GM19043 (cell line): ENCODE results near the gene CAPZB.
A peak's percentile ranks its signal among the peaks of the same experiment; 100 is the strongest.
"Not testable (repeated sequence)": the region's sequence is repeated elsewhere in the genome, so short reads cannot be mapped to it uniquely, and the experiment has no call there.

Experiments used
- ATAC-seq: cut with Tn5 transposase; IDR thresholded peaks from one replicate; pipeline ENCODE4 v1.9.1; 2021; ENCODE audit warnings: low read depth; ENCODE audit not compliant: unreplicated experiment

CAPZB gene

DNA sequence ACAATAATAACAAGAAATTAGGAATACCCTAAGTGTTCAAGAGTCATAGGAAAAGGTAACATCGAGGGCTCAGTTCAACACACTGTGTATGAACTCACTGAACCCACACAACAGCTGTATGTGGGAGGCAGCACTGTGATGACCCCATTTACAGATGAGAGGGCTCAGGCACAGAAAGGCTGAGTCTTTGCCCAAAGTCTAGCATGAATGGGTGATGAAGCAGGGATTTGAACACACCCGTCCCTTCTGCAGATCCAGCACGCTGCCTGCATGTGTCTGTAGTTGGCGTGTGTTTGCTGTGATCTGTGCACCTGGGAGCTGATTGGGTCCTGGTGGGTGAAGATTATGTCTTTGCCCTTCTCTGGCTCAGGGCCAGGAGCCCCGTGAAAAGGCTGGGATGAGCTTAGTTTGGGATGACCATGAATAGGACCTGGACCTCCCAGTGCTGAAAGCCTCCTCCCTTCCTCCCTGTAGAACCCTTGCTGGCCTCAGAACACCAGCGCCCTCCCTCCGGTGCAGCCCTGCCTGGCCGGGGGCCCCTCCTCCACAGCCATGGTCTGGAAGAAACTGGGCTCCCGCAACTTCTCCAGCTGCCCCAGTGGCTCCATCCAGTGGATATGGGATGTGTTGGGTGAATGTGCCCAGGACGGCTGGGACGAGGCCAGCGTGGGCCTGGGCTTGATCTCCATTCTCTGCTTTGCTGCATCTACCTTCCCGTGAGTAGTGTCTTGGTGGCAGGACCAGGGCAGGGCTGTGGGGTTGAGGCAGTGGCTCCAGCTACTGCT is 168.0 kb downstream of the CAPZB start:
- no peak for ATAC-seq

DNA sequence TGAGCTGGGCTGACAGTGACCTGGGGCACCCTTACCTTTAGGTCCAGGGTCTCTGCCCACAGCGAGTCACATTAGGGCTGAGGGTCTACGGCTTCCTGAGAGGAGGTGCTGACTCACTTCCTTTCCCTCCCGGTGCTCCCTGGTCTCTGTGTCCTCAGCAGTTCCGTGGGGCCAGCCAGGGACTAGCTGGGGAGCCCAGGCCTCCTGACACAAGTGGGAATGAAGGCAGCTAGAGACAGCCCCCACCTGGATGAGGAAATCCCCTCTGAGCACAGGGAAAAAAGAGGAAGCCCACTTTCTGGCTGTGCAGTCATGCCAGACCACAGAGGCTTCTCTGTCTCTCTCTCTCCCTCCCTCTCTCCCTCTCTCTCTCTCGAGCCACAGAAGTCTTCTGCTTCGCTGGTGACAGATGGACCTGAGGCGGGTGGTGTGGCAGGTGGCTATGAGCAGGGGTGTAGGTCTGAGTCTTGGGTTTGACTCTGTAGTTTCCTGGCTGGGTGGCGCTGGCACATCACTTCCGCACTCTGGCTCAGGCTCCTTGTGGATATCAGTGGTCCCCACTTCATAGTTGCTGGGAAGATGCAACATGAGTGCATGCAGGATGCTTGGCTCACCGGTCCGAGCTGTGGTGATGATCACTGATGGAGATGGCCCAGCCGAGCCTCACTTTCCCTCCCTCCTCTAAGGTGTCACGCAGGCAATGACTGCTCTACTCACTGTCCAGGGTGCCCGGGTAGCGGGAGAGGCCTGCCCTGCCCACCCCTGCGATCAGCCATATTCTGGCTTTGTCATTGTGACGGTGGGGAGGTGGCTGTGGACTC is 169.8 kb downstream of the CAPZB start:
- ATAC-seq: no peak

DNA sequence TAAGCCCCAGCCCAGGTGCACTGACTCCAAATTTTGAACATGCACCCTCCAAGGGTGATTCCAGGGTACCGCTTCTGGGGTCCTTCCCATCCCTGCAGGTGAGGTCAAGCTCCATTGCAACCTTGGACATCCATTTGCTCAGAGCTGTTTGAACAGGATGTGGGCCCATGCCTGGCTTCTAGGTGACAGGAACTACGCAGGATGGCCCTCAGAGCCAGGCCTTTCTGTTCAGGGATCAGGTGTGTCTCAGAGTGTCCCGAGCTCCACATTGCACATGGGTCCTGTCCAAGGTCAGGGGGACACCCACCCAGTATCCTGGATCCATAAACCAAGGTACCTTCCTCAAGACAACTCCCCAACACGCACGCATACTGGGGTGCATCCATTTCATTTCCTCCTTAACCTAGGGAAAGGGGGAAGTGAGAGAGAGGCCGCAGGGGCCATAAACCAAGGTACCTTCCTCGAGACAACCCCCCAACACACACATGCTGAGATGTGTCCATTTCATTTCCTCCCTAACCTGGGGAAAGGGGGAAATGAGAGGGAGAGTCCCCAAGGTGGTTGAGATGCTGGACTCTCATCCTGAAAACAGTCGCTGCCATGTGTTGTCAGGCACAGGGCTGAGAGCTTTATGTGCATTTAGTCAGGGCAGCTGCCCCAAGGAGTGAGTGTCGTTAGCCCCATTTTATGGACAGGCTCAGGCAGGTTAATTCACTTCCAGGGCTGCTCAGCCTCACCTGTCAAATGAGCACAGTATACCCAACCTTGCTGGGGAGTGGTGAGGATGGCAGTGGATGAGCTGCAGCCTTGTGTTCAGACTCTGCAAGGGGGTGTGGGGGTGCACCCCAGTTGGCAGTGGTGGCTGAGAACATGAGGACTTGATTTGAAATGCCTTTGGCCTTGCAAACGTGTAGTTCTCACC is 171.1 kb downstream of the CAPZB start:
- ATAC-seq: no peak

DNA sequence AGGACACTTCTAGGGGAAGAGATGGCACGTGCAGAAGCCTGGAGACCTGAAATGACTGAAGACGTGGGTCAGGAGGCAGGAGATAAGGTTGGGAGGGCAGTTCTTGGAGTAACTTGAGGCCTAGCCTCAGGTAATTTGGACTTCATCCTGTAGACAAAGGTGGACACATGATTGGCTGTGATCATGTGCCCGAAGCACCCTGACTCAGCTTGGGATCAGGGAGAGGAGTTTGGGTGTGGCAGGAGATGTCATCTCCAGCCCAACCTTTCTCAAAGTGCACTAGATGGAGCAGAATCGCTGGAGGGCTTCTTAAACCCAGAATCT is 171.7 kb downstream of the CAPZB start:
- ATAC-seq: no peak

DNA sequence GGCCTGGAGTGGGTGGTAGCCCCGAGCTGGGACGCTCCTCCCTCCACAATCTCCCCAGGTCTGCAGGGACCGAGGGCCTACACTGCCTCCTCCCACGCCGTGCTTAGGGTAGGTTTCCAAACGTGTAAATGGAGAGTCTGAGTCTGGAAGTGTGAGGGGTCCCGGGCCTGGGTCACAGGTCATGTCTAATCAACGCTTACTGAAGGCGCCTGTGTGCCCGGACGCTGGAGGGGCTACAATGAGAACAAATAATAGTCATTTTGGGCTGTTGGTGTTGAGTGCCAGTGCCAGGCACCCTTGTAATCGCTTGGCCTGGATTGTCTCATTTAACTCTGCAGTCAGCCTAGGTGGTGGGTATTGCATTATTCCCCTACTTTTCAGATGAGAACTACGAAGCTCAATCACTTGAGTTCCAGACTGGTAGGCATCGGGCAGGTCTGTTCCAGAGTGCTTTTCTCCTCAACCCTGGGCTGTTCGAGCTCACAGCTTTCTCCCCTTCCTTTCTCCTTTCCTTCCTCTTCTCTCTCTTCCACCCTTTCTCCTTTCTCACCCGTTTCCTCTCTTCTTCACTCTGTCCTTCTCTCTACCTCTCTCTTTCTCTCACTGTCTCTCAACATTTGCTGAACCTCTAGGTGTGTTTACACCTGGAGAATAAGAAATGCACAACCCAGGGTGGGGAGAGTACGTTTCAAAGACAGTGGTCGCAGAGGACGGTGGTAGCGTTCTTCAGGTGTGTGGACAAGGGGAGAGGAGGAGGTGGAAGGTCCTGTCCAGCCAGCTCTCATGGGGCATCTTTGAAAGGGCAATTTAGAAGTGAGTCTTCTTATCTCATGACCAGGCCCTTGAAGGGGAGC is 172.3 kb downstream of the CAPZB start:
- ATAC-seq: peak; percentile 5

DNA sequence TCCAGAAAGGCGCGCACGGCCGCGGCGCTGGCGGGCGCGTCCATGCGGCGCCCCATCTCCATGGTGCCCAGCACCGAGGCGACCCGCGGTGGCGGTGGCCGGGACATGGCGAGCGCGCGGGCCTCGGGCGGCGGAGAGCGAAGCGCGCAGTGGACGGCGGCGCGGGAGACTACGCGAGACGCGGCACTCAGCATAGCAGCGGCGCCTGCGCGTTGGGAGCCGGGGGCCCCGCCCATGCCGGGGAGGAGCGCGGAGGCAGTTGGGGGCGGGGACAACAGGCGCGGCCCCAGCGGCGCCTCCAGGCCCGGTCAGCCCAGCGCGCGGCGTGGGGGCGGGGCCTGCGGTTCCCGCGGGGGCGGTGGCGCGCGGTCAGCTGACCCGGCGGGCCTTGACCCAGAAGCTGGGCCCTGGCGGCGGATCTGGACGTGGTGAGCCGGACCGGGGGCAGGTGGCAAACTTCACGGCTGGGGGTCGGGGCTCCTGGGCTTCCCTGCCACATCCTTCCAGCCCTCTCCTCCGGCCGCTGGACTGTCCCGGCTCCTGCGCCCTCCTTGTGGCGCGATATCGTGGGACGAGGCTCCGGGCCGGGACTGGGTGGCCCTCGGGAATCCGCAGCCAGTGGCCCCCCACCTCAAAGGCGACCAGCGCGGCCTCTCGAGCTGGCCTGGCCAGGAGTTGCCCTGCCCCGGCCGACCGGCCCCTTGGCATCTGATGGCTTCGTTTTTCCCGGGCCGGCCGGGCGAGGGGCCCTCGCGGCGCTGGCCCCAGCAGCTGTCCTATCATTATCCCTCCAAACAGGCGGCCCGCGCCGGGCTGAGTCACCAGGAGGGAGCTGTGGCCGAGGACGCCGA is 173.2 kb downstream of the CAPZB start, which contains the start of the genes AKR7A2 and SLC66A1:
AKR7A2 (minus strand) TSS at position 214 of the 851 bp plus-strand sequence; CDS start at position 194, 20 bp downstream.
SLC66A1 (plus strand) TSS at position 396 of the 851 bp plus-strand sequence. CDS start 5,352 bp downstream, outside the sequence.
- peak; percentile 55 for ATAC-seq

DNA sequence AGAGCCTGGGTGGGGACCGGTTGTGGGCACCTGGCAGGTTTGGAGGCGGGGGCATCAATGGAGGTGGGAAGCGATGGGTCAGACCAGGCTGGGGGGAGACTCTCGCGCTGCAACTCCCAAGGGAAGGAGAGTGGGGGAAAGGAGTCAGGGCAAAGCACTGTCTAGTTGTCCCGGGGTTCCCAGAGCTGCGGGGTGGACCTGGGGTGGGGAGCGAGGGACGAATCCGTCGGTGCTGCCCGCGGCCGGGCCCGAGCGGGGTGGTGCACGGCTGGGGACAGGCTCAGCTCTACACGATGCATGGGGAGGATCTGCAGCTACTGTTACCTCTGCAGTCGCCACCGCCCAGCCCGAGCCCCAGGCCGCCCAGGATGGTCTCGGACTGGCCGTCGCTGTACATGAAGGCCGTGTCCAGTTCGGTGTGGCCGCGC is 173.8 kb downstream of the CAPZB start:
- no peak for ATAC-seq

DNA sequence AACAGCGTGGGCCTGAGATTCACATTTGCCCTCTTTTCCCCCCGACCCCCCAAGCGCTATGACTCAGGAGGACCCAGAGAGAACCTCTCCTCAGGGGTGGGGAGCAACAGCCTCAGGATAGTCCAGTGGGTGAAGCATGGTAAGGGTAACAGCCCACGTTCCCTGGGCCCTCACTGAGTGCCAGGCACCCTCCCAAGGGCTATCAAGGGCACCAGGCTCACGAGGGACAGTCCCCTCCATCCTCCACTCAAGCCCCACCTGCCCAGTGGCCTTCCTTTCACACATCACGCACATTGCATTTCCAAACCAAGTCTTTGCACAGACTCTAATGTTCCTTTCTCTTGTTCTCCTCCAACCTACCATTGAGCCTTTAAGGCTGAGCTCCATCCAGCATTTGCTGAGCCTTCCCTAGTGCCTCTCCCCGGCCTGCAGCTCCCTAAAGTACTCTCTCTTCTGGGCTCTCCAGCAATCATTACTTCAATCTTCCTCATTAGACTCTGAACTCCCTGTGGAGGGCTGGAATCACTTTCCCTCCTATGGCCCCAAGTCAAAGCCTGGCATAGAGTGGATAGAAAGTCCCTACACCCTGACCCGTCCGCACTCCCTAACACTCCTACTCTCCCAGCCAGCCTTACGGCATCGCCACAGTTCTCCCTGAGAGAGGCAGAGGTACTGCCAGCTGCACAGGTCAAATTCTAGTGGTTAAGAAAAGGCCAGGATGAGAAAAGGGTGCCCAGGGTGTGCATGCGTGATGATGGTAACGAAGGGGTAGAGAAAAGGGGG is 174.4 kb downstream of the CAPZB start:
- no peak for ATAC-seq

DNA sequence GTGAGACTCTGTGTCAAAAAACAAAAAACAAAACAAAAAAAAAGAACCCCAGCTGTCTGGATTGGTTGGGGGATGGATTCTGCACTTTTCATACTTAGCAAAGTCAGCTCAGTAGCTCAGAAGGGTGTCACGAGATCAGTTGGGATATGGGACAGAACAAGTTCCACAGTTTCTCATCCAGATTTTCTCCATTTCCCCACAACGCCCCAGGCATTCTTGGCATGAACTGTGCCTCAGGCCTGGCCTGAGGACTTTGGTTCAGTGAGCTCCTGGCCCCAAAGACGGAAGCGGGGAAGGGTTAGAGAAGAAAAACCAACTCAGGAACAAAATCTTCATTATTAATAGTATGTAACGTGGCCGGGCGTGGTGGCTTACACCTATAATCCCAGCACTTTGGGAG is 175.3 kb downstream of the CAPZB start:
- no peak for ATAC-seq

DNA sequence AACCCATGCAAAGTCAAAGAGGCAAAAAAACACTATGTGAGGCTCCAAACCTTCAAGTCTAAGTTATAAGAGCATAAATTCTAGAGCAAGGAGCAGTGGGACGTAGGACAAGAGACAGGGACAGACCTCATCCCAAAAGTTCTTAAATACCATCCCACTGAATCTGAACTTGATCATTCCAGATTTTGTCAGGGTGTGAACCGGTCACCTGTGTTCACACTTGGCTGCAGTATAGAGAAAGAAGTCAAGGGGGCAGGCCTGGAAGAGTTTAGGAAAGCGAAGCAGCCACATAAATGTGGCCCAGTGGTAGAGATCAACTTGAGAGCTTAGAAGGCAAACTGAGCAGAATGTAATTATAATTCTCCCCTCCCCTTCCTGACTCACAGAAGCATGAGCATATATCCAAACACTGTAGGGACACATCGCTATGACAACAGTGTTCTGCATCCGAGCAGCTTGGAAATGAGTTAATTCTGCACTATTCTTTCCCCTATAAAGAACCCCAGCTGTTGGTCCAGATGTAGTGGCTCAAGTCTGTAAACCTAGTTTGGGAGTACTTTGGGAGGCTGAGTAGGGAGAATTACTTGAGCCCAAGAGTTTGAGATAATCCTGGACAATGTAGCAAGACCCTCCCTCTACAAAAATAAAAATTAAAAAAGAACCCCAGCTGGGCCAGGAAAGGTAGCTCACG is 176.1 kb downstream of the CAPZB start:
- ATAC-seq: no peak

DNA sequence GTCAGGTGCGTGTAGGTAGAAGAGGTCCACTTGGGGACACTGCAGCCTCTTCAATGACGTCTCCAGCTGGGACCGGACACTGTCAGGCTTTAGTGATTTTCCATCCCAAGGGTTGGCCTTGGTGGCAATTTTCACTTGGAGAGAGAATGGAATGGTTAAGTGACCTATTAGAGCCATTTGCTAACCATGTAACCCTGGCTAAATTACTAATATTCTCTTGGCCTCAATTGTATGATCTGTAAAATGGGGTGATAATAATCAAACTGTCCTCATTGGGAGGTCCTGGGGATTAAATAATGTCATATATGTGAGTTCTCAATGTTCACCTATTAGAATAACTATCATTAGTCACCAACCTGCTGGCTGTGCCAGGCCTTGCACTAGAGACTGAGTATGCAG is 176.8 kb downstream of the CAPZB start:
- ATAC-seq: no peak

DNA sequence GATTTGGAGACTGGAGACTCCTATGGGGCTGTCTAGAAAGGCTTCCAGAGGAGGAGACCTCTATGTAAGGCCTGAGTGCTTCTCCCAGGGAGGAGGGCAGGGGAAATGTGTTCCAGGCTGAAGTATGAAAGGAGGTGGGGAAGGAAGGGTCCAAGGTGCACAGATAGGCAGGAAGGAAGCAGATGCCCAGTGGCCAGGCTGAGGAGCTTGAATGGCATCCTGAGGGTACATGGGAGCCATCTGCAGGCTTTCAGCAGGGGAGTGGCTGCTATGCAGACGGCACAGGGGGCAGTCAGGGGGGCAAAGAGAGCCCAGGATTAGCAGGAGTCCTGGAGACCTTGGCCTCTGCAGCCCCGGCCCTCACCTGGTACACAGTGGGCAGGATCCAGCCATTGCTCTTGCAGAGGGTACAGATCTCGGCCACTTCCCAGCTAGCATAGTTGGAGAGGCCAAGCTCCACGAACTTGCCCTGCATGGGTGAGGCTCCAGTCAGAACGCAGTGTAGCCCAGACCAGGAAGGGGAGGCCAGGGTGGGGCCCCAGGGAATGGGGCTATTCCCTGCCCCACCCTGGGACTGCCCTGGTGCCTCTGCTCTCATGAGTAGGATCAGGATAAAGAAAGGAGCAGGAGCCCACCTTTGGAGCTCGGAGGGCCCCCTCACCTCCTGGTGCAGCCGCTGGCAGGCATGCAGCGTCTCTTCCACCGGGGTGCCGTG is 177.4 kb downstream of the CAPZB start:
- ATAC-seq: no peak

DNA sequence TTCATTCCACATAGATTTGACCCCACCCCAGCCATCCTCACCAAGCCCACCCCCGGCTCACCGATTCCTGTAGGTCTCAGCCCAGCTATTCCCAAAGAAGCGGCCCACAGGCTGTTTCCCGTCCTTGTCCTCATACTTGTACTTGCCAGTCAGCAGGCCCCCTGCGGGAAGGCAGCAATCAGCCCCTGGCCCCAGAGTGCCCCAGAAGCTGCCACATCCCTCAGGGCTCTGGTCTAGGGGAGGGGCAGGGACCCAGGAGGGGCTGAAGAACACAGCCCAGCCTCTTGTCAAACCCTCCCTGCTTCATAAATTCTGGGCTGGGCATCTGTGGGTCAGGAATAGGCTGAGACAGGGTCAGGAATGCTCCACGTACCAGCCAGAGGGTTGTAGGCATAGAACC is 178.4 kb downstream of the CAPZB start:
- no peak for ATAC-seq

DNA sequence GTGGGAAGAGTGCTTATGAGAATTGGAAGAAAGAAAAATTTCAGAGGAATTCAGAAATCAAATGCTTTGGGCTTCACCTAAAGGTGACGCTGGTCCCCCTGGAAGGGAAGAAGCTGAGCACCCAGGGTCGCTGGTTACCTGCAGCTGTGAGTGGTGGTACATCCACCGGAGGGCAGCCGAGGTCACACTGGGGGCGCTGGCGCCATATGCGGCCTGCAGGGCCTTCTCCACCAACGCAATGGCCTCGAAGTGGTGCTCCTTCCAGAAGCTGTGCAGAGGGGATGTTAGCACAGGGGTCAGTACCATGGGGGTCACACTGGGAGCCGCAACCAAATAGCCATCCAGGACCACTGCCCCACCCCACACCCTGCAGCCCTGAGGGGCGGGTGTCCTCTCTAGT is 179.5 kb downstream of the CAPZB start:
- no peak for ATAC-seq

DNA sequence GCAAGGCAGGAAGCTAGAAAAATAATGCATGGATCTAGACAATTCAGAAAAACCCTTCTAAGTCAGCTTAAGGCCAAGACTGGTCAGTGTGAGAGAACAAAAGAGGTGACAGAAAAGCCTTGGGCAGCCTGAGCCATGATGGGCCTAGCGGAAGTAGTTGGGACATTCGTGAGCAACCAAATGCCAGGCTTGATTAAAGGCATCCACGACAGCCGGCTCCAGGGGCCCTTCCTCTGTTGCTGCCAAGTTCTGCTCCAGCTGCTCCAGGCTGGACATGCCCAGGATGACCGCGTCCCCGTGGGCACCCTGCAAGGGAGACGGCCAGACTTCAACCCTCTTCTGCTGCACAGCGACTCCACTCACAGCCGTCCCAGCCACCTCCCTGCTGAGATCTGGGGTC is 181.3 kb downstream of the CAPZB start:
- not testable (repeated sequence) for ATAC-seq

DNA sequence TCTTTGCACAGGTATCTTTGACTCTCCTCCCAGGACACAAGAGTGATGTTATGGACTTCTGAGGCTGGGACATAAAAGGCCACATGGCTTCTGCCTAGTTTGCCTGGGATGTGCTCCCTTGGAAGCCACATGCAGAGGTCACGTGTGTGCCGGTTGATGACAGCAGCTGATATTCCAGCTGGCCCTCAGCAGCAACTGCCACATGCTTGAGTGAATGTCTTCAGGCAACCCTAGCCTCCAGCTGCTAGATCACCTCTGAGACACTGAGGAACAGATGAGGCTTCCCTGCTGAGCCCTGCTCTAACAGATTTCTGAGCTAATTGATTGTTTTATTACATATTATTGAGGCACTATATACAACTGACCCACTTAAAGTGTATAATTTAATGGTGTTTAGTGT is 185.1 kb downstream of the CAPZB start:
- no peak for ATAC-seq

DNA sequence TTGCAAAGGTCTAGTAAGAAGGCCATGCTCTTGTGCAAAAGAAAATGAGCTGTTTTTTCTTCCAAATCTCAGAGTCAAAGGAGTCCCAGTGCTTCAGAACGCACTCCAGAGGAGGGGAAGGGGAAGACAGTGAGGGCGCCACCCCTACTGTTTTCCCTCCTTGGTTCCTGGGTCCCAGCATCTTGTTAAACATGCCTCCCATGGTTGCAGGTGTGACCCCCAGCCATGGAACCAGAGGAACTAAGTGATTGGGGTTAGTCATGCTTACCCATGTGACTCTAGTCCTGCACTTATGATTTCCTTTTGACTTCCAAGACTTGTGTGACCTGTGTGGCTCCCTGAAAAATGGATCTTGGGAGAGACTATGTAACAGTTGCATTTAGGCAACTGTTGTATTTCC is 190.7 kb downstream of the CAPZB start:
- no peak for ATAC-seq
